C4-2B (cell line): Measurements from ENCODE around the gene PXYLP1.

ENCODE experiments used
- ZFX ChIP-seq: fragments of 450-650 bp; IDR thresholded peaks from 2 replicates; pipeline ENCODE4 v1.6.1; 2017
- TF ChIP-seq, protein P1 (sequence below): fragments of 450-650 bp; conservative IDR thresholded peaks from 2 replicates; pipeline ENCODE4 v1.5.1; 2017; ENCODE audit warnings: mild to moderate bottlenecking

DNA sequence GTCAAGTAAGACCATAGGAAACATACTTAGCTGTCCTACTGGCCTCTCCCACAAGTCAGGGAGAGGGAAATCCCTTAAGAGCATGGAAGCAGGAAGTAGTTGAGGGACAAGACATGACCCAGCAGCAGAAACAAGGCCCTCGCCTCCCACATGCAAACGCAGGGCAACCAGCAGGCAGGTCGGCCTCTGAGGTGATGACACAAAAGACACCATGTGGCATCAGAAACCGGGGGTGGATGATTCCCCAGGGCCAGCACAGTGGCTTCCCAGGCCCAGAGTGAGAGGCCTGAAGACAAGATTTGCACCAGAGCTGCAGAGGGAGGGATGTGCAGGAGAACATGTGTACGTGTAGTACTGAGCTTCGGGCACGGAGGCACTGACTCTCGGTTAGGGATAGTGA lies 26.3 kb downstream of the PXYLP1 start:
- TF ChIP-seq, protein P1, sequence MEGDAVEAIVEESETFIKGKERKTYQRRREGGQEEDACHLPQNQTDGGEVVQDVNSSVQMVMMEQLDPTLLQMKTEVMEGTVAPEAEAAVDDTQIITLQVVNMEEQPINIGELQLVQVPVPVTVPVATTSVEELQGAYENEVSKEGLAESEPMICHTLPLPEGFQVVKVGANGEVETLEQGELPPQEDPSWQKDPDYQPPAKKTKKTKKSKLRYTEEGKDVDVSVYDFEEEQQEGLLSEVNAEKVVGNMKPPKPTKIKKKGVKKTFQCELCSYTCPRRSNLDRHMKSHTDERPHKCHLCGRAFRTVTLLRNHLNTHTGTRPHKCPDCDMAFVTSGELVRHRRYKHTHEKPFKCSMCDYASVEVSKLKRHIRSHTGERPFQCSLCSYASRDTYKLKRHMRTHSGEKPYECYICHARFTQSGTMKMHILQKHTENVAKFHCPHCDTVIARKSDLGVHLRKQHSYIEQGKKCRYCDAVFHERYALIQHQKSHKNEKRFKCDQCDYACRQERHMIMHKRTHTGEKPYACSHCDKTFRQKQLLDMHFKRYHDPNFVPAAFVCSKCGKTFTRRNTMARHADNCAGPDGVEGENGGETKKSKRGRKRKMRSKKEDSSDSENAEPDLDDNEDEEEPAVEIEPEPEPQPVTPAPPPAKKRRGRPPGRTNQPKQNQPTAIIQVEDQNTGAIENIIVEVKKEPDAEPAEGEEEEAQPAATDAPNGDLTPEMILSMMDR: no peak
- TF ChIP-seq ZFX: no peak
